ENCODE results near the gene FBXO2. TPM values are rescaled to one million over a fixed set of nuclear protein-coding genes. Genes with fewer than 3 reads are reported as not detected.
A peak's percentile ranks its signal among the peaks of the same experiment; 100 is the strongest.

FBXO2 gene
- total and polyA plus RNA-seq, 9 of the 15 experiments (the other 6 are each of a cell fraction or from before 2014, with no cell fraction given) = 0.04 to 1.9 (median 0.27) TPM

GRCh38 chr1:11680270-11681070 lies 26.2 kb upstream of the FBXO2 start (continued):
- TF ChIP-seq RREB1 (CRISPR knock-in tag; IDR thresholded peaks at IDR 0.05) (0 out of 2 replicates have a peak, but pooled peaks have one; percentile 47), ZBTB9 (CRISPR knock-in tag; IDR thresholded peaks at IDR 0.05) (peak; percentile 39; the same call in 1 of the 2 replicates), ZNF512 (tag; IDR thresholded peaks at IDR 0.05) (no peak), ZBTB7A (IDR thresholded peaks at IDR 0.05; ENCODE audit: borderline replicate concordance, control insufficient read depth, low read depth, low read length) (peak; percentile 27; the same call in 1 of the 2 replicates), PTTG1 (tag; IDR thresholded peaks at IDR 0.05; ENCODE audit: low read depth) (no peak), HDAC1 (IDR thresholded peaks at IDR 0.05) (peak in 1 of 2 experiments; percentile 74; a peak in 2 of 4 replicates), KDM2B (CRISPR knock-in tag; IDR thresholded peaks at IDR 0.05) (0 out of 2 replicates have a peak, but pooled peaks have one; percentile 18), PHF8 (IDR thresholded peaks at IDR 0.05; ENCODE audit: borderline replicate concordance, low read length) (peak; percentile 76; the same call in 1 of the 2 replicates), ARID2 (IDR thresholded peaks at IDR 0.05) (0 out of 2 replicates have a peak, but pooled peaks have one; percentile 30), HNRNPLL (IDR thresholded peaks at IDR 0.05; ENCODE audit: low read depth, low read length, poor library complexity, severe bottlenecking) (peak; percentile 33), ZBTB2 (IDR thresholded peaks at IDR 0.05) (peak; percentile 47; the same call in 1 of the 2 replicates), CBFB (CRISPR knock-in tag; IDR thresholded peaks at IDR 0.05) (0 out of 2 replicates have a peak, but pooled peaks have one; percentile 23), ZNF232 (CRISPR knock-in tag; IDR thresholded peaks at IDR 0.05) (peak; percentile 34; the same call in 1 of the 2 replicates), MAX (CRISPR knock-in tag; IDR thresholded peaks at IDR 0.05) (peak; percentile 39; the same call in 1 of the 2 replicates), SUPT5H (IDR thresholded peaks at IDR 0.05) (peak; percentile 84; the same call in 1 of the 2 replicates)

Data from K562 (cell line).